BJ (cell line): Measurements from ENCODE around the gene POLR3GL. TPM values are rescaled to one million over a fixed set of nuclear protein-coding genes. Genes with fewer than 3 reads are reported as not detected.
"Not testable (repeated sequence)": the region's sequence is repeated elsewhere in the genome, so short reads cannot be mapped to it uniquely, and the experiment has no call there.

Experiments used
- CTCF ChIA-PET: fragments of 350-600 bp; formaldehyde crosslinking; extraction: SDS; loops from one replicate; lab custom pipeline; 2021; ENCODE audit warnings: antibody characterized with exemption, inconsistent platforms; lab: Yijun Ruan, JAX
- POLR2A ChIA-PET: fragments of 300-600 bp; sonication (Branson Sonifier 250); formaldehyde crosslinking; extraction: SDS; loops from one replicate; lab custom pipeline; 2021; ENCODE audit warnings: antibody characterized with exemption; lab: Charles Lee
- DNase-seq: peaks from one replicate; pipeline ENCODE4 v3.0.0-alpha.2; 2011; ENCODE audit warnings: low read depth
- H3K27me3 ChIP-seq: 2 replicates; pipeline ENCODE4 v1.6.0; 2011; ENCODE audit warnings: low read length; ENCODE audit not compliant: control insufficient read depth, insufficient read depth
- H3K36me3 ChIP-seq: 2 replicates; pipeline ENCODE4 v1.5.1; 2011; ENCODE audit warnings: low read length; ENCODE audit not compliant: control insufficient read depth, insufficient read depth
- H3K4me3 ChIP-seq: 2 replicates; pipeline ENCODE4 v1.5.1; 2011; ENCODE audit warnings: low read depth, mild to moderate bottlenecking, control low read depth, low read length
- CTCF ChIP-seq: IDR thresholded peaks from 2 replicates; pipeline ENCODE4 v1.5.1; 2011; ENCODE audit warnings: low read depth, mild to moderate bottlenecking, control low read depth, inconsistent platforms, low read length, moderate library complexity; ENCODE audit not compliant: insufficient read depth
- polyA plus RNA-seq: library from polyadenylated mRNA; depleted of rRNA; stranded (reverse); fragments of >200 nt; gene quantifications from 2 replicates; pipeline ENCODE4 v1.2.3, GENCODE V29; 2011

Gene POLR3GL
- polyA plus RNA-seq, 1 experiment: 13.2 TPM

- no peak for DNase-seq
- CTCF ChIA-PET: interaction anchor here (1.0 to 4.4 kb wide), 3 partner anchors 9 to 60 kb away, joined by 3 to 23 read pairs (median 12); partner anchors contain the start of gene ITGA10
- POLR2A ChIA-PET: interaction anchor here (0.6 to 0.7 kb wide), 2 partner anchors 8 to 61 kb away, joined by 3 to 5 read pairs; partner anchors contain the start of gene RBM8A
- Histone ChIP-seq H3K27me3 (no peaks in the 10 kb centered on the region), H3K4me3 (peak overlapping the region; percentile 61), H3K36me3 (peaks cover 4% of the 10 kb centered on the region)
- TF ChIP-seq CTCF: no peak
Measured at GRCh38 chr1:145918992-145919939, 45.2 kb upstream of the POLR3GL start.

- POLR2A ChIA-PET, DNase-seq, H3K4me3 ChIP-seq, CTCF ChIA-PET, H3K27me3 ChIP-seq, H3K36me3 ChIP-seq: not testable (repeated sequence)
Measured at GRCh38 chr1:145920297-145920696, 44.2 kb upstream of the POLR3GL start.

GRCh38 chr1:145922266-145922665 lies 42.2 kb upstream of the POLR3GL start:
- TF ChIP-seq CTCF: no peak
- POLR2A ChIA-PET: interaction anchor here (1.1 kb wide), 1 partner anchor 21 kb away, joined by 3 read pairs; no protein-coding TSS in a partner anchor
- DNase-seq: no peak
- CTCF ChIA-PET: interaction anchor here (1.4 to 3.1 kb wide), 2 partner anchors 30 to 77 kb away, joined by 4 to 20 read pairs; partner anchors contain the start of gene NUDT17
- Histone ChIP-seq H3K27me3 (no peaks in the 10 kb centered on the region), H3K4me3 (no peak overlapping the region), H3K36me3 (peaks cover 5% of the 10 kb centered on the region)

- H3K4me3 ChIP-seq: peak overlapping the region; percentile 66
- peaks cover 5% of the 10 kb centered on the region for H3K36me3 ChIP-seq
- DNase-seq: no peak
- CTCF ChIA-PET: interaction anchor here (0.7 to 1.8 kb wide), 9 partner anchors 16 to 82 kb away, joined by 3 to 12 read pairs (median 6); partner anchors contain the start of genes ANKRD34A, LIX1L and POLR3GL
- TF ChIP-seq CTCF: no peak
- POLR2A ChIA-PET: interaction anchor here (0.8 to 1.1 kb wide), 3 partner anchors 31 to 54 kb away, joined by 3 to 5 read pairs (median 3); partner anchors contain the start of gene LIX1L
- H3K27me3 ChIP-seq: no peaks in the 10 kb centered on the region
Measured at GRCh38 chr1:145926686-145927062, 37.8 kb upstream of the POLR3GL start.

- Histone ChIP-seq H3K4me3 (peak within 1 kb of the TSS; percentile 66), H3K27me3 (no peaks in the 10 kb centered on the region), H3K36me3 (peaks cover 7% of the 10 kb centered on the region)
- DNase-seq: peak; percentile 96
- CTCF ChIA-PET: interaction anchor here (0.7 to 1.8 kb wide), 22 partner anchors 13 to 105 kb away, joined by 3 to 12 read pairs (median 4); partner anchors contain the start of genes ANKRD34A, ANKRD35, ITGA10 and LIX1L
- peak; percentile 78 for TF ChIP-seq CTCF
- POLR2A ChIA-PET: interaction anchor here (0.6 to 1.1 kb wide), 6 partner anchors 8 to 90 kb away, joined by 3 to 5 read pairs (median 4); partner anchors contain the start of genes LIX1L and PEX11B
Measured at GRCh38 chr1:145927063-145927886, 37.2 kb upstream of the POLR3GL start, which contains the start of gene RBM8A. RBM8A (minus strand) TSS chr1:145927484; CDS start chr1:145927426, 58 bp downstream.
